Adrenal gland (tissue), 5 donors: Measurements from ENCODE around the gene RAPGEF3.

Experiments used
- CTCF ChIP-seq, 6 experiments: fragments of 450-650 bp in 4 of 6; fragments of 200-600 bp in 2 of 6; sonication (generic) in 1 of 6; IDR thresholded peaks; 1 replicate in 5 of 6; 2 replicates in 1 of 6; pipeline versions ENCODE4 v1.5.1 to v1.8.0; 2016 to 2021; ENCODE audit warnings: antibody characterized with exemption in 6 of 6, mild to moderate bottlenecking in 2 of 6, moderate library complexity in 1 of 6
- POLR2A ChIP-seq, 2 donors: fragments of 450-650 bp; IDR thresholded peaks; one replicate each; pipeline ENCODE4 v1.6.1; 2017; ENCODE audit warnings: antibody characterized with exemption in 2 of 2, mild to moderate bottlenecking in 2 of 2, moderate library complexity in 1 of 2
- donor health status: DM: no; HTN: no; CAD: no.

GRCh38 chr12:47781479-47782371 is 23.0 kb upstream of the RAPGEF3 start:
- no peak for TF ChIP-seq CTCF (IDR thresholded peaks at IDR 0.05)
- no peak for TF ChIP-seq POLR2A (IDR thresholded peaks at IDR 0.05)
